ENCODE results near the gene SEPTIN2.

The SEPTIN2 gene

GRCh38 chr2:241307055-241307454, 8.7 kb upstream of the SEPTIN2 start:
- Histone ChIP-seq H3K9me3 (ENCODE audit: control insufficient read depth in 1 of 2, low read length in 2 of 2) (no peaks in the 10 kb centered on the region), H3K4me1 (ENCODE audit: control insufficient read depth in 1 of 2, insufficient read depth in 2 of 2, low read length in 2 of 2) (peaks cover 7 to 10% of the 10 kb centered on the region in 2 donors)

GRCh38 chr2:241308267-241308666, 7.5 kb upstream of the SEPTIN2 start:
- Histone ChIP-seq H3K27me3 (ENCODE audit: low read depth, low read length) (no peaks in the 10 kb centered on the region), H3K4me1 (ENCODE audit: control insufficient read depth in 1 of 2, insufficient read depth in 2 of 2, low read length in 2 of 2) (peaks cover 7 to 10% of the 10 kb centered on the region in 2 donors), H3K27ac (ENCODE audit: low read length) (no peak overlapping the region), H3K4me3 (ENCODE audit: low read depth in 1 of 2, low read length in 2 of 2) (no peak overlapping the region), H3K36me3 (ENCODE audit: control insufficient read depth in 1 of 2, insufficient read depth in 2 of 2, low read length in 2 of 2) (no peaks in the 10 kb centered on the region), H3K9me3 (ENCODE audit: control insufficient read depth in 1 of 2, low read length in 2 of 2) (no peaks in the 10 kb centered on the region)

More at GRCh38 chr2:241307055-241307454, 8.7 kb upstream of the SEPTIN2 start:
- H3K36me3 ChIP-seq (ENCODE audit: control insufficient read depth in 1 of 2, insufficient read depth in 2 of 2, low read length in 2 of 2) = no peaks in the 10 kb centered on the region
- H3K27ac ChIP-seq (ENCODE audit: low read length) = no peak overlapping the region
- no peaks in the 10 kb centered on the region for H3K27me3 ChIP-seq (ENCODE audit: low read depth, low read length)
- no peak overlapping the region for H3K4me3 ChIP-seq (ENCODE audit: low read depth in 1 of 2, low read length in 2 of 2)

GRCh38 chr2:241308832-241309500, 6.8 kb upstream of the SEPTIN2 start:
- no peak overlapping the region for H3K27ac ChIP-seq (ENCODE audit: low read length)
- no peaks in the 10 kb centered on the region for H3K9me3 ChIP-seq (ENCODE audit: control insufficient read depth in 1 of 2, low read length in 2 of 2)
- H3K4me1 ChIP-seq (ENCODE audit: control insufficient read depth in 1 of 2, insufficient read depth in 2 of 2, low read length in 2 of 2) = peaks cover 13 to 17% of the 10 kb centered on the region in 2 donors
- no peaks in the 10 kb centered on the region for H3K27me3 ChIP-seq (ENCODE audit: low read depth, low read length)
- no peaks in the 10 kb centered on the region for H3K36me3 ChIP-seq (ENCODE audit: control insufficient read depth in 1 of 2, insufficient read depth in 2 of 2, low read length in 2 of 2)
- H3K4me3 ChIP-seq (ENCODE audit: low read depth in 1 of 2, low read length in 2 of 2) = no peak overlapping the region

DNA sequence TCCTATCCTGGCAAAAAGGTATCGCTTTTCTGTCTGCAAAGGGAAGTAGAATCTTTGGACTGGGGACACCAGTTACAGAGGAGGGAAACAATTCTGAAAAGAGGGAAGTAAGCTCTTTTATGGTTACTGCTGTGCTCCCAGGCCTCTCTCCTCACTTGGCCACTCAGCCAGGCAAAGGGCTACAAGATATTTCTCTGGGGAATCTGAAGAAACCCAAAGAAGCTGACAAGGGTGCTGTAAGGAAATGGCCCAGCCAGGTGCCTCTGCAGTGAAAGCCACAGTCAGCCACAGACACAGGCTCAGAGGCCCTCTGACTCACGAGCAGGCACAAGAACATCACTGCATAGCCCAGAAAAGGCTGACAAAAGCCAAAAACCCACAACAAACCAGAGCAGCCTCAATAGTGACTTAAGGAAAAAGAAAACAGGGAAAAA, 6.0 kb upstream of the SEPTIN2 start:
- Histone ChIP-seq H3K27me3 (ENCODE audit: low read depth, low read length) (no peaks in the 10 kb centered on the region), H3K4me3 (ENCODE audit: low read depth in 1 of 2, low read length in 2 of 2) (no peak overlapping the region), H3K9me3 (ENCODE audit: control insufficient read depth in 1 of 2, low read length in 2 of 2) (no peaks in the 10 kb centered on the region), H3K4me1 (ENCODE audit: control insufficient read depth in 1 of 2, insufficient read depth in 2 of 2, low read length in 2 of 2) (peaks cover 9 to 22% of the 10 kb centered on the region in 2 donors), H3K27ac (ENCODE audit: low read length) (peak overlapping the region; percentile 6), H3K36me3 (ENCODE audit: control insufficient read depth in 1 of 2, insufficient read depth in 2 of 2, low read length in 2 of 2) (no peaks in the 10 kb centered on the region)

DNA sequence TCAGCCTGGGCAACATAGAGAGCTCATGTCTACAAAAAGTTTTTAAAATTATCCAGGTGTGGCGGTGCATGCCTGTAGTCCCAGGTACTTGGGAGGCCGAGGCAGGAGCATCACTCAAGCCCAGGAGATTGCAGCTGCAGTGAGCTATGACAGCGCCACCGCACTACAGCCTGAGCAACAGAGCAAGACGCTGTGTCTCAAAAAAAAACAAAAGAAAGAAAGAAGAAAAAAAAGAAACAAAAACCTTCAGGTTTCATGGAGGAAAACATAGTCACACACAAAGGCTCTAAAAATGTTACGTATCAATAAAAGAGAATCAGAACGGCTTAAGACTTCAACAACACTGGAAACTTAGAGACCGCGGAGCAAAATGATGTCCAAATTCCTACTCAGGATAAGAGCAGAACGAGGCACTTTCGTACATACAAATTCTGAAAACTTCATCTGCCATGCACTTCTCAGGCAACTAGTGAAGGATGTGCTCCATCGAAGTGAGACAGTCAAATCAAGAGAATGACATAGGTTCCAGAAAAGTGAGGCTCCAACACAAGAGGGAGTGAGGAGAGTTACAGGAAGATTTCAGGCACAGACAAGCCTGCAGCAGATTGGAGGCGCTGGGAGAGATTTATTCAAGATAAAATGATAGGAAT, 4.7 kb upstream of the SEPTIN2 start:
- H3K4me3 ChIP-seq (ENCODE audit: low read depth in 1 of 2, low read length in 2 of 2) = no peak overlapping the region
- H3K9me3 ChIP-seq (ENCODE audit: control insufficient read depth in 1 of 2, low read length in 2 of 2) = no peaks in the 10 kb centered on the region
- H3K27ac ChIP-seq (ENCODE audit: low read length) = no peak overlapping the region
- no peaks in the 10 kb centered on the region for H3K27me3 ChIP-seq (ENCODE audit: low read depth, low read length)
- H3K4me1 ChIP-seq (ENCODE audit: control insufficient read depth in 1 of 2, insufficient read depth in 2 of 2, low read length in 2 of 2) = peaks cover 9 to 22% of the 10 kb centered on the region in 2 donors
- H3K36me3 ChIP-seq (ENCODE audit: control insufficient read depth in 1 of 2, insufficient read depth in 2 of 2, low read length in 2 of 2) = peaks cover 0 to 7% of the 10 kb centered on the region in 2 donors

- no peaks in the 10 kb centered on the region for H3K9me3 ChIP-seq (ENCODE audit: control insufficient read depth in 1 of 2, low read length in 2 of 2)
- H3K36me3 ChIP-seq (ENCODE audit: control insufficient read depth in 1 of 2, insufficient read depth in 2 of 2, low read length in 2 of 2) = peaks cover 0 to 12% of the 10 kb centered on the region in 2 donors
- peaks cover 13 to 27% of the 10 kb centered on the region in 2 donors for H3K4me1 ChIP-seq (ENCODE audit: control insufficient read depth in 1 of 2, insufficient read depth in 2 of 2, low read length in 2 of 2)
- no peaks in the 10 kb centered on the region for H3K27me3 ChIP-seq (ENCODE audit: low read depth, low read length)
- H3K4me3 ChIP-seq (ENCODE audit: low read depth in 1 of 2, low read length in 2 of 2) = no peak overlapping the region
- no peak overlapping the region for H3K27ac ChIP-seq (ENCODE audit: low read length)
Observed at GRCh38 chr2:241312082-241312481, 3.6 kb upstream of the SEPTIN2 start.

DNA sequence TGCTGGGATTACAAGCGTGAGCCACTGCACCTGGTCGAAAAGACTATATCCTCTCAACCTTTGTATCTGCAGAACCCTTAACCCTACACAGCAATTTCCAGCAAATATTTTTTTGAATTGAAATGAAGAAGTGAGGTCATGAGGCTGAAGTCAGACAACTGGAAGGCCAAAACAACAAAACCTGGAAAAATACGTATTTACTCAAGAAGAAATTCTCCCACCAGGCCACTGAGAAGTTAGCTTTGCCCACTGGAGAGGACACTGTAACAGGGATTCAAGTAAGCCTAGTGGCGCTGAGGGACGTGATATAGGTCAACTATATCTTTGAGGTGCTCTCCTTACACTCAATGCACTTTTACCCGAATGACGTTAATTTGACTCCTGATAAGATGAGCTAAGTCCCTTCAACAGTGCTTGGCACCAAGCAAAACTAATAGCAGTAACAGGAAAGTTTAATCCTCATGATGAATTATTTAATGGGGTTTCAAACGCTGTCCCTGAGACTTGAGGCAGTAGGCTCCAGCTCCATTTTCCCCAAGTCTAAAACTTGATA, 2.1 kb upstream of the SEPTIN2 start:
- H3K4me1 ChIP-seq (ENCODE audit: control insufficient read depth in 1 of 2, insufficient read depth in 2 of 2, low read length in 2 of 2) = peaks cover 26 to 43% of the 10 kb centered on the region in 2 donors
- no peaks in the 10 kb centered on the region for H3K9me3 ChIP-seq (ENCODE audit: control insufficient read depth in 1 of 2, low read length in 2 of 2)
- peaks cover 0 to 12% of the 10 kb centered on the region in 2 donors for H3K36me3 ChIP-seq (ENCODE audit: control insufficient read depth in 1 of 2, insufficient read depth in 2 of 2, low read length in 2 of 2)
- H3K27ac ChIP-seq (ENCODE audit: low read length) = peak overlapping the region; percentile 98
- H3K4me3 ChIP-seq (ENCODE audit: low read depth in 1 of 2, low read length in 2 of 2) = peak overlapping the region; percentile 89 to 97
- H3K27me3 ChIP-seq (ENCODE audit: low read depth, low read length) = no peaks in the 10 kb centered on the region

DNA sequence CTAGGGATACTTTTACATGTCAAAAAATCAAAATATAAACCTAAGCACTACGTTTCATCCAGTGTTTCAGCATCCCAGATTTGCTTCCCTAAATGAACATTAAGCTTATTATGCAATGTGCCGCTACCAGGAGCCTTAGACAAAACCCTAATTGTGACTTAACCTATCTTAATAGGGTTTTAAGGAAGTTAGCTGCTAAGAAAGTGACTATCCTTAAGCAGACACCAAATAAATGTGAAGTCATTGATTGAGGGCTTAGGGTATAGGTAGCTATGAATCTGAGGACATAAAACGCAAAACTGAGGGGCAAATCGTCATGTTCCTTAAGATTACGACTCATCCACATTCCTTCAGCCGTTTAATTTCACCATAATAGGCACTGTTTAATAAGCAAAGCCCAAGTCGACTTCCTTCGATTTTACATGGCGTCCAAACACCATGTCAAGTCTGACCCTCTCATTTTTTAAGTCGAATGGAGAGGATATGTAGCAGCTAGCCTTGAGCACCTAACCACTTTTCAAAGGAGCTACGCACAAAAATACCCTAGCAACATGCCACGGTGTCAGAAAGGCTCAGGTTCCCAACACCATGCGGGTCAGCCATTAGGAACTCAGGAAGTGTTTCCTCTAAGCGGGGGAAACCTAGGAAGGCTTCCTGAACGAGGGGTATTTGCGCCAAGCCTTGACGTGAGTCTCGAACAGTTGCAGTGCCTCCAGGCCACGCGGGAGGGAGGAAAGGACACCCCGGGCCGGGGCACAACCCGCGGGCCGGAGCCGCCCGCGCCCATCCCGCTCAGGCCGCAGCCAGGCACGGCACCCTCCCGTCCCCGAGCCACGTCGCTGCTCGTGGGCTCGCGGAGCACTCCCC, 1.3 kb upstream of the SEPTIN2 start:
- peaks cover 0 to 12% of the 10 kb centered on the region in 2 donors for H3K36me3 ChIP-seq (ENCODE audit: control insufficient read depth in 1 of 2, insufficient read depth in 2 of 2, low read length in 2 of 2)
- H3K4me1 ChIP-seq (ENCODE audit: control insufficient read depth in 1 of 2, insufficient read depth in 2 of 2, low read length in 2 of 2) = peaks cover 26 to 45% of the 10 kb centered on the region in 2 donors
- H3K27ac ChIP-seq (ENCODE audit: low read length) = peak overlapping the region; percentile 98

GRCh38 chr2:241315093-241315878, 439 bp upstream of the SEPTIN2 start, which contains the start of gene HDLBP:
Gene HDLBP (minus strand): TSS chr2:241315672. CDS start chr2:241266869, 48,803 bp downstream.
- Histone ChIP-seq H3K36me3 (ENCODE audit: control insufficient read depth in 1 of 2, insufficient read depth in 2 of 2, low read length in 2 of 2) (peaks cover 0 to 12% of the 10 kb centered on the region in 2 donors), H3K4me3 (ENCODE audit: low read depth in 1 of 2, low read length in 2 of 2) (peak within 1 kb of the TSS; percentile 89 to 97), H3K9me3 (ENCODE audit: control insufficient read depth in 1 of 2, low read length in 2 of 2) (no peaks in the 10 kb centered on the region), H3K4me1 (ENCODE audit: control insufficient read depth in 1 of 2, insufficient read depth in 2 of 2, low read length in 2 of 2) (peaks cover 22 to 47% of the 10 kb centered on the region in 2 donors), H3K27ac (ENCODE audit: low read length) (peak within 1 kb of the TSS; percentile 98), H3K27me3 (ENCODE audit: low read depth, low read length) (no peaks in the 10 kb centered on the region)

More for the DNA sequence above, 1.3 kb upstream of the SEPTIN2 start:
- peak overlapping the region; percentile 89 to 97 for H3K4me3 ChIP-seq (ENCODE audit: low read depth in 1 of 2, low read length in 2 of 2)
- H3K27me3 ChIP-seq (ENCODE audit: low read depth, low read length) = no peaks in the 10 kb centered on the region
- H3K9me3 ChIP-seq (ENCODE audit: control insufficient read depth in 1 of 2, low read length in 2 of 2) = no peaks in the 10 kb centered on the region

DNA sequence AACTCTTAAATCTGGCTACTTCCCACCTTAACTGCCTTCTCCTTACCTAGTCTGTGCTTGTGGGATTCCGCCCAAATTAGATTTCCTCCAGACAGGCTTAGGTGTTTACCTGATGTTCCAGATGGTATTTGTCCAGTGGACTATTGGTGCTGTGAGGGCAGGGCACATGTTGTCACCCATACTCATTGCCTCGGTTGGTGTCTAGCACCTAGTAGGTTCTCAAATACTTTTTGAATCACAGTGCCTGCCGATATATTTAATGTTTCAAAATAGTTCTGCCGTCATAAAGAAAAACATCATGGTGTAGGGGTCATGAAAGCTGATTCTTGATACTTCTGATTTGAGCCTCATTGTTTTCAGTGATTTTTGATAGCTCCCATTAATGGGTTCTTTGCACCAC, 1.1 kb downstream of the SEPTIN2 start:
- H3K4me3 ChIP-seq (ENCODE audit: low read depth in 1 of 2, low read length in 2 of 2) = peak overlapping the region; percentile 89 to 93
- no peaks in the 10 kb centered on the region for H3K27me3 ChIP-seq (ENCODE audit: low read depth, low read length)
- peak overlapping the region; percentile 92 for H3K27ac ChIP-seq (ENCODE audit: low read length)
- peaks cover 0 to 12% of the 10 kb centered on the region in 2 donors for H3K36me3 ChIP-seq (ENCODE audit: control insufficient read depth in 1 of 2, insufficient read depth in 2 of 2, low read length in 2 of 2)
- H3K4me1 ChIP-seq (ENCODE audit: control insufficient read depth in 1 of 2, insufficient read depth in 2 of 2, low read length in 2 of 2) = peaks cover 31 to 60% of the 10 kb centered on the region in 2 donors
- H3K9me3 ChIP-seq (ENCODE audit: control insufficient read depth in 1 of 2, low read length in 2 of 2) = no peaks in the 10 kb centered on the region

Measured in muscle layer of duodenum (tissue), 2 donors.